ENCODE results near the gene SH3PXD2A.
"Not testable (repeated sequence)": the region's sequence is repeated elsewhere in the genome, so short reads cannot be mapped to it uniquely, and the experiment has no call there.

Gene SH3PXD2A

GRCh38 chr10:103849212-103849877, 6.0 kb downstream of the SH3PXD2A start:
- no peak for DNase-seq

DNA sequence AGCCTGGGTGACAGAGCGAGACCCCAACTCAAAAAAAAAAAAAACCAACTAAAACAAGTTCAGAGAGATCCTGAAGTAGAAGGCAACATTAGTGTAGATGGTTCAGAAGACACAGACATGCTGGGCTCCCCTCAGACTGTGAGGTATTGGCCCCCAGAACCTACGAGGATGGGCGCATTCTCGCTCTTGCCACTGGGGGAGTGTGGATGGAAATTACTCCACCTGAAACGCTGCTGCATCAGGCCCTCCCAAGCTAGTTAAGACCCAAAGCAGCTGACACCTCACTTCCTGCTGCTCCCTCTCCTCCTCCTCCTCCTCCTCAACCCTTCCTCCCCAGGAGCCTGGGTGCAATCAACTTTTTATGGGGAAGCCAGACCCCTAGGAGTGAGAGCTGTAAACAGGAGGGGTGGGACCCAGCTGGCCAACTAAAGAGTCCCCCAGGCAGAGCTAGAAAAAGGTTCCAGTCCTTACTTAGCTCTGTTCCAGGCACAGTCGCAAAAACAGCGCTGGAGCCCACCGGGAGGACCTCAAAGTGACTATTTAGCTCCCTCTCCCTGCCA, 7.4 kb downstream of the SH3PXD2A start:
- DNase-seq: no peak

DNA sequence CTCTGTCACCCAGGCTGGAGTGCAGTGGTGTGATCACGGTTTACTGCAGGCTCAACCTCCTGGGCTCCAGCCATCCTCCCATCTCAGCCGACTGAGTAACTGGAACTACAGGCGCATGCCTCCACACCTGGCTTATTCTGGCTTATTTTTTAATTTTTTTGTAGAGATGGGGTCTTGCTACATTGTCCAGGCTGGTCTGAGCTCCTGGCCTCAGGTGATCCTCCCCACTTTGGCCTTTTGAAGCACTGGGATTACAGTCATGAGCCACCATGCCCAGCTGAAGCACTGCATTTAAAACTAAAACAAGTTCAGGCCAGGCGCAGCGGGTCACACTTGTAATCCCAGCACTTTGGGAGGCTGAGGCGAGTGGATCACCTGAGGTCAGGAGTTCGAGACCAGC, 8.0 kb downstream of the SH3PXD2A start:
- no peak for DNase-seq

GRCh38 chr10:103845972-103846371, 9.4 kb downstream of the SH3PXD2A start:
- DNase-seq: no peak

DNA sequence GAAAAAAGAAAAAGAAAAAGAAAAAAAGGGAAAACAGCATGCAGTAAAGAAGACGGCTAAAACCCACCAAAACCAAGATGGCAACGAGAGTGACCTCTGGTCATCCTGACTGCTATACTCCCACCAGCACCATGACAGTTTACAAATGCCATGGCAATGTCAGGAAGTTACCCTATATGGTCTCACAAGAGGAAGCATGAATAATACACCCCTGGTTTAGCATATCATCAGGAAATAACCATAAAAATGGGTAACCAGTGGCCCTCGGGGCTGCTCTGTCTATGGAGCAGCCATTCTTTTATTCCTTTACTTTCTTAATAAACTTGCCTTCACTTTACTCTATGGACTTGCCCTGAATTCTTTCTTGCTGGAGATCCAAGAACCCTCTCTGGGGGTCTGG, 10.0 kb downstream of the SH3PXD2A start:
- not testable (repeated sequence) for DNase-seq

GRCh38 chr10:103843854-103844570, 11.4 kb downstream of the SH3PXD2A start:
- peak; percentile 87 for DNase-seq

- DNase-seq: no peak
Measured at GRCh38 chr10:103843045-103843444, 12.3 kb downstream of the SH3PXD2A start.

- DNase-seq: no peak
Measured at GRCh38 chr10:103842605-103843004, 12.8 kb downstream of the SH3PXD2A start.

DNA sequence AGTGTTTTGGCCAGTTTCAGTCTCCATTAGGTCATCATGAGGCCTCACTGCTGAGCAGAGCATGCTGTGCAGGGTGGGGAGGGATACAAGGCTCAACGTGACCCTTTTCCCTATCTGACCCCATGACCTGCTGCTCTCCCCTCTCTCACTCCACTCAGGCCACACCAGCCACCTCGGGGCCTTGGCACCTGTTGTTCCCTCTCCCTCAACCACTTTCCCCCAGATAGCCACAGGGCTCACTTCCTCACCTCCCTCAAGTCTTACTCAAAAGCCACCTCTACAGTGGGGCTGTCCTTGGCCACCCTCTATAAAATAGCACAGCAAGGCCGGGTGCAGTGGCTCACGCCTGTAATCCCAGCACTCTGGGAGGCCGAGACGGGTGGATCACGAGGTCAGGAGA, 13.9 kb downstream of the SH3PXD2A start:
- DNase-seq: no peak

DNA sequence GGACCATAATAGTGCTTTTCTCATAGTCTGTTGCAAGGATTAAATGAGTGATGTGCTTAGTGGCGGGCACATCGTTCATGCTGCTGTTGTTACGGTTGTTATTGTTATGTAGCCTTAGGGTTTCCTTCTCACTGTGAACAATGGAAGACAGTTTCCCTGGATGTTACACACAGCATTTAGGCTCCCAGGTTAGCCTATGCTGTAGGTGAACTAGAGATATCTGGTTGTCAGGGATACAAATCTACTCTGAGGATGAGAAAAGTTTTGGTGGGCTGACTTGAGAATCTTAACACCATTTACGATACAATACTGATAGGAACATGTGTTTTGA, 14.7 kb downstream of the SH3PXD2A start:
- DNase-seq: no peak

DNA sequence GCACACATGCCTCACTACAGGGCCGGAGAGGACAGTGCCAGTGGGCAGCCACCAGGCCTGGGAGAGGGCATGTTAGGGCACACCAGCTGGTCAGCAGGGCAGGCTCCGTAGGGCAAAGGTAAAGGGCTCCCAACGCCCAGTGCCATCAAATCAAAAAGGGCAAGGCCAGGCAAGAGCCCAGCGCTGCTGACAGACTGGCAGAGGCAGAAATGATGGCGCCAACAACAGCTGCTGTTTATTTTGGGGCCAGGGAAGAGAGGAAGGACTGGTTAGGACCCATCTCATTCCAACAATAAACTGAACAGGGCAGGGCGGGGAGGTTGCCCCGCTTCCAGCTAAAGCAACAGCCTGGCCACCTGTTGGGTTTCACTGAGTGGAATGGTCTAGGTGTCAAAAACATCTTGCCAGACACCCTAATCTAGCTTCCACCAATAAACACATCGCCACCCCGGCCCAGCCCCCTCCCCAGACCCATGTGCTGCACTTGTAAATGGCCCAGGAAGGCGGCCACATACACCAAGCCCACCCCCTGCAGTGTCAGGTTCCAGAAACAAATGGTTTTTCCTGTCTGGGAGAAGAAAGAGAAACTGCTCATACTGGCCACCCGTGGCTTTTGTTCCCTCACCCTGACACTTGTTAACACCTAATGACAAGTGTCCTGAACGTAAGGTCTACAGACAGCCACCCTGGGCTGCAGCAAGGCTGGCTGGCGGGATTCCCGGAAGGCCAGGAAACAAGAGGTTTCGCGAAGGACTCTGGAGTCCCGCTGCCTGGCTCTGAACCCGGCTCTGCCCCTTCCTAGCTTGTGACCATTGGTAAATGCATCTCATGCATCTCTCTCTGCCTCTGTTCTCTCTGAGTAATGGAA, 15.3 kb downstream of the SH3PXD2A start:
- no peak for DNase-seq

GRCh38 chr10:103839519-103839871, 15.9 kb downstream of the SH3PXD2A start:
- no peak for DNase-seq

- no peak for DNase-seq
Measured at GRCh38 chr10:103838862-103839518, 16.4 kb downstream of the SH3PXD2A start.

- no peak for DNase-seq
Measured at GRCh38 chr10:103838070-103838395, 17.3 kb downstream of the SH3PXD2A start.

- DNase-seq: no peak
Measured at GRCh38 chr10:103837370-103838069, 17.9 kb downstream of the SH3PXD2A start.

DNA sequence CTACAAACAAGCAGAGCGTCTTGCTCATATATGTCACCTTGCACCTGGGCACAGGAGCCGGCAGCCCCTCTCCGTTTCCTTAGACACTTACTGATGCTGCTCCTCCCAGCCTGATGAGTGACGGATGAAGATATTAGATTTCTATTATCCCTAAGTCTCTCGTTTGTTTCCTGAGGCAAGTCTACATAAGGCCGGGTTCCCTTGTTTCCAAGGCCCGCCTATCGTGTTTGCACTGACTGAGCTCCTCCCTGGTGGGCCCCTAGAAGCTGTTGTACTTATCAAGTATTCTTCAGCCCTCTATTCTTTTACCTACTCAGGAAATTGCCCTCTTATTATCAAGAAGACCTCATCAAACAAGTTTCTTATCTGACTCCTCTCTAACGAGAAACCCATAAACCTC, 18.5 kb downstream of the SH3PXD2A start:
- DNase-seq: no peak

- DNase-seq: no peak
Measured at GRCh38 chr10:103836273-103836672, 19.1 kb downstream of the SH3PXD2A start.

DNA sequence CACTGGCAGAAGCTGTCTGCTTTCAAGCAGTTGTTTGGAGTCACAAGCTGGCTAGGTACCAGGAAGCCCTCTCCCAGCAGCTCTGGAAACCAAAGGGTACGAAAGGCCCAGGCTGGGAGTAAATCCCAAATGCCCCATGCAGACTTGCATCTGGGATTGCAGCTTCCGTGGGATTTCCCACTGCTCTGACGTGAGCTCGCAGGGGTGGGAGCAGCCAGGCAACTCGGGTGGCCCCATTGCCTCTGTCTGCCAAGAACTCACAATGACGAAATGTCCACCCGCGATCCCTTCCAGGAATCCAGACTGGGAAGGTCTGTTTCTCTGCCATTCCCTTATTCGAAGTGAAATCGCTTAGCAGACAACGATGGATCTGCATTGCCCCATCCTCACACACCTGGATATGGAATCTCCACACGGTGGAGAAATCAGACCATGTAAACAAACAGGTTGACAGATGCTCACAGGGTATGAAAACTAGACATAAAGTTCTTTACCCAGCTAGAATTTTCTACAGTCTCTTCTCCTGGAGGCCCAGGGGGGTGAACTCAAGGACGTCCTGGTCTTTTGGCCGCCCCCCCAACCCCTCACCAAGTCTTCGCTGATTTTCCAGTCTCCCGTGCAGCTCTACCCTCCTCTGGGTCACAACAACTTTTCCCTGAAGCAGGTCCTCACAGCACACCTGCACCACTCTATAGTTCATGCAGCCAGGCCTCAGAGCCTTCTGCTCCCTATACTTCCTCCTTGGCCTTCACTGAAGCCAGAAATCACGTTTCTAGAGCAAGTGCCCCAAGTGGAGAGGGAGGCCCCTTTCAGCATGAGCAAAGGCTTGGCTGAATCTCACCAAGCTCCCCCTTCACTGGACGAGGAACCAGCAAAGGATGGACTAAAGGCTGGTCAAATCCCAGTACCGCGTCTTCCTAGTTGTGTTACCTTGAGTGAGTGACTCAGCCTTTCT, 20.0 kb downstream of the SH3PXD2A start:
- DNase-seq: peak; percentile 70

DNA sequence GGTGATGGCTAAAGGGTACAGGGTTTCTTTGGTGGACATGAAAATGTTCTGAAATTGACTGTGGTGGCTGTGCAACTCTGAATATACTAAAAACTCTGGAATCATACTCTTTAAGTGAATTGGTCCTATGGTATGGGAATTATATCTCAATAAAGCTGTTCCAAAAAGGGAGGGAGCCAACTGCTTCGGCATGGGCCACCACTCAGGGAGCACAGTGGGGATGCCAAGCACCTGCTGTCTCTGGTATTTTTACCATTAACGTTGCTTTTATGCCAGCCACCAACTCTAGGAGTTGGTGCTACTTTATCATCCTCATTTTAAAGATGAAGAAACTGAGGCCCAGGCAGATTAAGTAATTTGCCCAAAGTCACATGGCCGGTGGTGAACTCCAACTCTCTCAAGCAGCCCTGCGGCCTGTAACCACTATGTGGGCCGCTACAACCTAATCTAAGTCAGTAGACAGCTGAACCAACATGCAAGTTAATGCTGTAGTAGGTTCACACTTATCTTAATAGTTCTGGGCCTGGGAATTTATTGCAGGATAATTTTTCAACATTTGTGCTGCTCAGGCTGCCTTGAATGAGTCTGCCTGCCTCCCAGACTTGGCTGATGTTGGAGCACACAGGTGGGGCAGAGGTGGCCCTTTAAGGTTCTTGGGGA, 20.8 kb downstream of the SH3PXD2A start:
- no peak for DNase-seq

GRCh38 chr10:103833731-103834365, 21.5 kb downstream of the SH3PXD2A start:
- DNase-seq: no peak

Data from fibroblast of skin of abdomen (primary cell).